B cell (primary cell): ENCODE data around the gene ACOXL. TPM values are rescaled to one million over a fixed set of nuclear protein-coding genes. Genes with fewer than 3 reads are reported as not detected.

Source experiments
- ATAC-seq: fragments of 200-7000 bp; cut with Tn5 transposase; one replicate; pipeline ENCODE4 v1.10.0; 2021; ENCODE audit warnings: low read depth, mild to moderate bottlenecking, moderate number of reproducible peaks, moderate library complexity
- CTCF ChIA-PET: fragments of 350-600 bp; sonication (Branson Sonifier 250); formaldehyde crosslinking; loops from one replicate; lab custom pipeline; 2021; ENCODE audit warnings: antibody characterized with exemption, inconsistent platforms; lab: Charles Lee
- POLR2A ChIA-PET: fragments of 350-600 bp; sonication (Branson Sonifier 250); formaldehyde crosslinking; loops from one replicate; lab custom pipeline; 2021; ENCODE audit warnings: antibody characterized with exemption; lab: Charles Lee
- DNase-seq: peaks from one replicate; pipeline ENCODE4 v3.0.0; 2013
- H2AFZ ChIP-seq: 2 replicates; pipeline ENCODE4 v1.6.1; 2012; ENCODE audit warnings: mild to moderate bottlenecking, low read depth, low read length; ENCODE audit not compliant: insufficient read depth, poor library complexity, severe bottlenecking
- H3K27ac ChIP-seq, 2 donors: 1 replicate in 1 of 2; 2 replicates in 1 of 2; pipeline ENCODE4 v1.5.1; 2012 to 2013; ENCODE audit warnings: low read length in 2 of 2, mild to moderate bottlenecking in 2 of 2, moderate library complexity in 1 of 2
- H3K27me3 ChIP-seq, 4 experiments: fragments of 200-600 bp in 1 of 4; sonication (generic) in 1 of 4; replicated peaks in 1 of 4; 1 replicate in 2 of 4; 2 replicates in 2 of 4; pipeline versions ENCODE4 v1.6.1 to v1.7.0; 2013 to 2016; ENCODE audit warnings: low read length in 3 of 4, mild to moderate bottlenecking in 2 of 4, mixed read lengths in 1 of 4, moderate library complexity in 1 of 4; ENCODE audit not compliant: insufficient read depth in 4 of 4, control insufficient read depth in 3 of 4; ENCODE audit errors: control extremely low read depth in 1 of 4
- H3K36me3 ChIP-seq, 2 experiments: replicated peaks in 1 of 2; 1 replicate in 1 of 2; 2 replicates in 1 of 2; pipeline versions ENCODE4 v1.6.1 to v1.7.1; 2013; ENCODE audit warnings: low read length in 1 of 2; ENCODE audit not compliant: insufficient read depth in 2 of 2, control insufficient read depth in 1 of 2; ENCODE audit errors: control extremely low read depth in 1 of 2, extremely low read depth in 1 of 2
- H3K4me1 ChIP-seq, 2 donors: fragments of 200-600 bp in 1 of 2; sonication (generic) in 1 of 2; 1 replicate in 1 of 2; 2 replicates in 1 of 2; pipeline versions ENCODE4 v1.5.1 to v1.6.1; 2013 to 2017; ENCODE audit warnings: low read length in 2 of 2; ENCODE audit not compliant: control insufficient read depth in 2 of 2, insufficient read depth in 2 of 2
- H3K4me2 ChIP-seq: replicated peaks from 2 replicates; pipeline ENCODE3; 2012; ENCODE audit warnings: mild to moderate bottlenecking, low read depth, low read length; ENCODE audit not compliant: poor library complexity, severe bottlenecking
- H3K4me3 ChIP-seq, 5 experiments: fragments of 200-600 bp in 1 of 5; sonication (generic) in 1 of 5; 1 replicate in 3 of 5; 2 replicates in 2 of 5; pipeline versions ENCODE4 v1.5.1 to v1.7.0; 2011 to 2016; ENCODE audit warnings: low read length in 4 of 5, mild to moderate bottlenecking in 4 of 5, low read depth in 2 of 5, control low read depth in 1 of 5, moderate library complexity in 1 of 5; ENCODE audit not compliant: insufficient read depth in 1 of 5; ENCODE audit errors: control extremely low read depth in 1 of 5, extremely low read depth in 1 of 5
- H3K79me2 ChIP-seq: fragments of 200-600 bp; sonication (generic); one replicate; pipeline ENCODE4 v1.6.0; 2016; ENCODE audit warnings: low read length; ENCODE audit not compliant: control insufficient read depth, insufficient read depth
- H3K9ac ChIP-seq: fragments of 200-600 bp; sonication (generic); 2 replicates; pipeline ENCODE4 v1.6.1; 2017; ENCODE audit warnings: mild to moderate bottlenecking, low read length, moderate library complexity
- H3K9me3 ChIP-seq, 3 donors: one replicate each; pipeline versions ENCODE4 v1.6.1 to v1.7.1; 2013; ENCODE audit warnings: low read length in 2 of 3; ENCODE audit not compliant: control insufficient read depth in 2 of 3, insufficient read depth in 1 of 3; ENCODE audit errors: control extremely low read depth in 1 of 3
- H4K20me1 ChIP-seq: 2 replicates; pipeline ENCODE4 v1.6.0; 2012; ENCODE audit warnings: mild to moderate bottlenecking, low read length; ENCODE audit not compliant: insufficient read depth, control insufficient read depth, poor library complexity, severe bottlenecking
- H3K27ac Mint-ChIP-seq: one replicate; pipeline ENCODE4 v1.8.0; 2021; ENCODE audit warnings: mixed read lengths
- H3K27me3 Mint-ChIP-seq: one replicate; pipeline ENCODE4 v1.8.0; 2021; ENCODE audit warnings: mixed read lengths
- H3K4me1 Mint-ChIP-seq: one replicate; pipeline ENCODE4 v1.8.0; 2021; ENCODE audit warnings: mixed read lengths
- H3K4me3 Mint-ChIP-seq: one replicate; pipeline ENCODE4 v1.8.0; 2021; ENCODE audit warnings: mixed read lengths
- H3K9me3 Mint-ChIP-seq: one replicate; pipeline ENCODE4 v1.8.0; 2022; ENCODE audit warnings: mixed read lengths; ENCODE audit not compliant: insufficient read depth
- CTCF ChIP-seq: fragments of 200-600 bp; IDR thresholded peaks from one replicate; pipeline ENCODE4 v1.8.0; 2022; ENCODE audit warnings: antibody characterized with exemption, mild to moderate bottlenecking
- EZH2 ChIP-seq: IDR thresholded peaks from 2 replicates; pipeline ENCODE4 v1.6.1; 2012; ENCODE audit warnings: borderline replicate concordance, low read depth, mild to moderate bottlenecking, moderate library complexity, low read length; ENCODE audit not compliant: insufficient read depth, poor library complexity, severe bottlenecking
- WGBS: methylation state at CpG from one replicate; pipeline ENCODE4 v1.1.5; 2013; ENCODE audit warnings: missing lambda C conversion rate; ENCODE audit not compliant: insufficient coverage; 5-methylcytosine and 5-hydroxymethylcytosine counted together
- intact Hi-C: fragments of 100-400 bp; cut with micrococcal nuclease; formaldehyde crosslinking; loops from one replicate; pipeline ENCODE4 v1.10.0; 2022
- polyA plus RNA-seq: library from polyadenylated mRNA; depleted of rRNA; stranded (reverse); fragments of >200 nt; gene quantifications from 2 replicates; pipeline ENCODE4 v1.2.3, GENCODE V29; 2012
- total RNA-seq, 2 donors: library from RNA; stranded (reverse); fragments of 120-200 nt in 1 of 2; gene quantifications; 1 replicate in 1 of 2; 2 replicates in 1 of 2; pipeline versions ENCODE4 v1.2.3 to v1.2.4, GENCODE V29; 2013 to 2022

Gene ACOXL
- total and polyA plus RNA-seq, 2 donors (not counting 1 experiment from before 2014, with no cell fraction given) = 0.06 TPM; not detected in 1

- POLR2A ChIA-PET = no interaction called here
- no peak overlapping the region for H2AFZ ChIP-seq
- CTCF ChIA-PET = no interaction called here
- H3K4me3 ChIP-seq = no peak overlapping the region
- DNase-seq (no peak), ATAC-seq (no peak)
- H3K27me3 Mint-ChIP-seq = peaks cover 1% of the 10 kb centered on the region
- H3K9ac ChIP-seq = no peak overlapping the region
- peaks cover 0 to 5% (median 0%) of the 10 kb centered on the region in 3 donors for H3K9me3 ChIP-seq
- WGBS = 93% methylated on average over 5 of the region's 9 CpGs
- H3K4me3 Mint-ChIP-seq = no peak overlapping the region
- peaks cover 40% of the 10 kb centered on the region for H3K4me1 Mint-ChIP-seq
- H3K27ac ChIP-seq = no peak overlapping the region
- H3K27me3 ChIP-seq = no peaks in the 10 kb centered on the region
- intact Hi-C loops = no loop called here
- H3K9me3 Mint-ChIP-seq = no peaks in the 10 kb centered on the region
- TF ChIP-seq EZH2 = no peak
- TF ChIP-seq CTCF = no peak
- peaks cover 21 to 27% of the 10 kb centered on the region in 2 donors for H3K4me1 ChIP-seq
- H3K27ac Mint-ChIP-seq = no peak overlapping the region
- H3K79me2 ChIP-seq = no peaks in the 10 kb centered on the region
- H4K20me1 ChIP-seq = no peaks in the 10 kb centered on the region
- H3K4me2 ChIP-seq = no peak overlapping the region
- no peaks in the 10 kb centered on the region for H3K36me3 ChIP-seq
Measured at GRCh38 chr2:111045771-111046444, 313.5 kb downstream of the ACOXL start.

- Histone ChIP-seq H3K9me3 (peaks cover 0 to 5% (median 0%) of the 10 kb centered on the region in 3 donors), H4K20me1 (no peaks in the 10 kb centered on the region), H3K79me2 (no peaks in the 10 kb centered on the region), H2AFZ (no peak overlapping the region), H3K4me2 (no peak overlapping the region), H3K4me3 (no peak overlapping the region), H3K36me3 (no peaks in the 10 kb centered on the region), H3K27me3 (no peaks in the 10 kb centered on the region), H3K4me1 (peaks cover 24 to 28% of the 10 kb centered on the region in 2 donors), H3K9ac (no peak overlapping the region), H3K27ac (no peak overlapping the region)
- Mint-ChIP-seq H3K27me3 (no peaks in the 10 kb centered on the region), H3K4me1 (peaks cover 44% of the 10 kb centered on the region), H3K27ac (no peak overlapping the region), H3K9me3 (no peaks in the 10 kb centered on the region), H3K4me3 (no peak overlapping the region)
- ATAC-seq (no peak), DNase-seq (no peak)
- 98% methylated on average over 3 of the region's 5 CpGs for WGBS
- ChIA-PET POLR2A (no interaction called here), CTCF (no interaction called here)
- intact Hi-C loops = no loop called here
- no peak for TF ChIP-seq EZH2
- TF ChIP-seq CTCF = no peak
Measured at GRCh38 chr2:111046670-111047069, 314.3 kb downstream of the ACOXL start.
